PC-9 (cell line): ENCODE measurements around the gene SERP2.

Experiments
- CTCF ChIP-seq: fragments of 200-600 bp; sonication (generic); conservative IDR thresholded peaks from 2 replicates; pipeline ENCODE4 v1.6.1; 2017; ENCODE audit warnings: mixed run types, antibody characterized with exemption, mild to moderate bottlenecking, moderate library complexity
- EZH2 ChIP-seq: fragments of 200-600 bp; sonication (generic); IDR thresholded peaks from 2 replicates; pipeline ENCODE4 v1.8.0; 2017; ENCODE audit warnings: antibody characterized with exemption, low read depth

GRCh38 chr13:44397766-44398223, 24.2 kb downstream of the SERP2 start:
- no peak for TF ChIP-seq CTCF
- no peak for TF ChIP-seq EZH2
